HL-60 (cell line): ENCODE measurements around the gene IFI44L.

Source experiments
- DNase-seq, 2 experiments: peaks; one replicate each; pipeline ENCODE4 v3.0.0-alpha.2; 2010 to 2020; ENCODE audit warnings: low read depth in 1 of 2, low spot score in 1 of 2
- H3K27ac ChIP-seq: fragments of 250-450 bp; sonication (Bioruptor Pico); replicated peaks from 2 replicates; pipeline ENCODE4 v1.5.1; 2020; ENCODE audit warnings: mild to moderate bottlenecking, moderate library complexity
- H3K27me3 ChIP-seq: fragments of 250-450 bp; sonication (Bioruptor Pico); 2 replicates; pipeline ENCODE4 v1.5.1; 2021; ENCODE audit warnings: mild to moderate bottlenecking, moderate library complexity; ENCODE audit not compliant: insufficient read depth, poor library complexity, severe bottlenecking
- H3K4me3 ChIP-seq: replicated peaks from 2 replicates; pipeline ENCODE4 v1.5.1; 2011; ENCODE audit warnings: mild to moderate bottlenecking, control low read depth, low read length; ENCODE audit not compliant: insufficient read depth
- CTCF ChIP-seq: IDR thresholded peaks from one replicate; pipeline ENCODE4 v1.5.1; 2011; ENCODE audit warnings: low read length, control low read depth, inconsistent platforms; ENCODE audit not compliant: insufficient read depth
- GABPA ChIP-seq: IDR thresholded peaks from 2 replicates; pipeline ENCODE4 v1.6.1; 2012; ENCODE audit warnings: low read depth
- POLR2AphosphoS5 ChIP-seq: IDR thresholded peaks from 2 replicates; pipeline ENCODE4 v1.6.1; 2012; ENCODE audit warnings: low read depth
- REST ChIP-seq: IDR thresholded peaks from 2 replicates; pipeline ENCODE4 v1.6.1; 2012; ENCODE audit warnings: low read depth; ENCODE audit not compliant: insufficient replicate concordance
- SPI1 ChIP-seq: IDR thresholded peaks from 2 replicates; pipeline ENCODE4 v1.6.1; 2012; ENCODE audit warnings: low read depth, mild to moderate bottlenecking, borderline replicate concordance

IFI44L gene

GRCh38 chr1:78650114-78650660 lies 29.9 kb downstream of the IFI44L start:
- no peak overlapping the region for H3K27ac ChIP-seq
- DNase-seq, result no peak
- no peak for TF ChIP-seq GABPA
- TF ChIP-seq REST, result no peak
- no peak for TF ChIP-seq CTCF
- no peak for TF ChIP-seq POLR2AphosphoS5
- TF ChIP-seq SPI1, result no peak
- H3K4me3 ChIP-seq, result no peak overlapping the region
- H3K27me3 ChIP-seq, result peaks cover 2% of the 10 kb centered on the region

- H3K4me3 ChIP-seq, result no peak overlapping the region
- H3K27me3 ChIP-seq, result peaks cover 2% of the 10 kb centered on the region
- no peak for TF ChIP-seq REST
- TF ChIP-seq GABPA, result no peak
- no peak for TF ChIP-seq SPI1
- no peak for DNase-seq
- H3K27ac ChIP-seq, result no peak overlapping the region
Measured at GRCh38 chr1:78651241-78651640, 31.0 kb downstream of the IFI44L start.

- H3K27me3 ChIP-seq, result peaks cover 2% of the 10 kb centered on the region
- TF ChIP-seq GABPA, result no peak
- no peak for TF ChIP-seq REST
- no peak for TF ChIP-seq SPI1
- no peak for TF ChIP-seq CTCF
- no peak for TF ChIP-seq POLR2AphosphoS5
- DNase-seq, result no peak
- no peak overlapping the region for H3K27ac ChIP-seq
- H3K4me3 ChIP-seq, result no peak overlapping the region
Measured at GRCh38 chr1:78652019-78652560, 31.8 kb downstream of the IFI44L start.
